GM10266 (cell line): Measurements from ENCODE around the gene MRPL42.
"Not testable (repeated sequence)": the region's sequence is repeated elsewhere in the genome, so short reads cannot be mapped to it uniquely, and the experiment has no call there.

Experiments used
- DNase-seq: peaks from one replicate; pipeline ENCODE4 v3.0.0; 2012; ENCODE audit errors: extremely low spot score
- TF ChIP-seq, protein P1 (sequence below): IDR thresholded peaks from 2 replicates; pipeline ENCODE4 v1.5.1; 2012; ENCODE audit warnings: mild to moderate bottlenecking, low read depth; ENCODE audit not compliant: control insufficient read depth, insufficient read depth; ENCODE audit errors: missing control alignments

MRPL42 gene

DNA sequence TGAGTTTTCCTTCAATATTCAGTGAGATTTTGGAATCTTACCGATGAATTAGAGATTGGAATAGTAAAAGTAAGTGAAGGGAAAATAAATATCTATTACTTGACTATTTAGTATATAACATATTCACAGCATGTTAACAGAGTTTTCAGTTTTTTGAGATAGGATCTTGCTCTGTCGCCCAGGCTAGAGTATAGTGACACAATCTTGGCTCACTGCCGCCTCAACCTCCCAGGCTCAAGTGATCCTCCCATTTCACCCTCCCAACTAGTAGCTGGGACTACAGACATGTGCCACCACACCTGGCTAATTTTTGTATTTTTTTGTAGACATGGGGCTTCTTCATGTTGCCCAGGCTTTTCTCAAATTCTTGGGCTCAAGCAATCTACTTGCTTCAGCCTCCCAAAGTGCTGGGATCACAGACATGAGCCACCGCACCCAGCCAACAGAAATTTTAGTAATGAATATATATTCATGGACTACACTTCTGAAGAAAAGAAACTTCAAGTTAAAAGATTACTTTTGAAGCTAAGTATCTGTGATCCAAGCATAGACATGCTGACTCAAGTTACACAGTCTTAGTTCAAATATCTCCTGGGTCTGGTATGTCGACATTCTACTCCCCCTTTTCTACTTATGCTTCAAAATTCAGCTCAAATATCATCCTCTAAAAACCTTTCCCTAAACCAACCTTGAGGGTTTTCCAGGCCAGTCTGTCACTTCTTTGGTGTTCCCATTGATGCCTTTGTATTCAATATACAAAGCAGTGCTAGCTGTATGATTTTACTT, 39.3 kb upstream of the MRPL42 start:
- no peak for DNase-seq
- TF ChIP-seq, protein P1, sequence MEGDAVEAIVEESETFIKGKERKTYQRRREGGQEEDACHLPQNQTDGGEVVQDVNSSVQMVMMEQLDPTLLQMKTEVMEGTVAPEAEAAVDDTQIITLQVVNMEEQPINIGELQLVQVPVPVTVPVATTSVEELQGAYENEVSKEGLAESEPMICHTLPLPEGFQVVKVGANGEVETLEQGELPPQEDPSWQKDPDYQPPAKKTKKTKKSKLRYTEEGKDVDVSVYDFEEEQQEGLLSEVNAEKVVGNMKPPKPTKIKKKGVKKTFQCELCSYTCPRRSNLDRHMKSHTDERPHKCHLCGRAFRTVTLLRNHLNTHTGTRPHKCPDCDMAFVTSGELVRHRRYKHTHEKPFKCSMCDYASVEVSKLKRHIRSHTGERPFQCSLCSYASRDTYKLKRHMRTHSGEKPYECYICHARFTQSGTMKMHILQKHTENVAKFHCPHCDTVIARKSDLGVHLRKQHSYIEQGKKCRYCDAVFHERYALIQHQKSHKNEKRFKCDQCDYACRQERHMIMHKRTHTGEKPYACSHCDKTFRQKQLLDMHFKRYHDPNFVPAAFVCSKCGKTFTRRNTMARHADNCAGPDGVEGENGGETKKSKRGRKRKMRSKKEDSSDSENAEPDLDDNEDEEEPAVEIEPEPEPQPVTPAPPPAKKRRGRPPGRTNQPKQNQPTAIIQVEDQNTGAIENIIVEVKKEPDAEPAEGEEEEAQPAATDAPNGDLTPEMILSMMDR: no peak

DNA sequence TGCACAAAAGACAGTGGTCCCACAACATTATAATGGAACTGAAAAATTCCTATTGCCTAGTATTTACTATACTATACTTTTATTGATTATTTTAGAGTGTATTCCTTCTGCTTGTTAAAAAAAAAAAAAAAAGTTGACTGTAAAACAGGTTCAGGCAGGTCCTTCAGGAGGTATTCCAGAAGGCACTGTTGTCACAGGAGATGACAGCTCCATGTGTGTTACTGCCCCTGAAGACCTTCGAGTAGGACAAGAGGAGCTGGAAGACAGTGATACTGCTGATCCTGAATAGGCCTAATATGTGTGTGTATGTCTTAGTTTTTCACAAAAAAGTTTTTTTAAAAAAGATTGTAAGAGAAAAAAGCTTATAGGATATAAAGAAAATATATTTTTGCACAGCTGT, 37.9 kb upstream of the MRPL42 start:
- TF ChIP-seq, protein P1: no peak

DNA sequence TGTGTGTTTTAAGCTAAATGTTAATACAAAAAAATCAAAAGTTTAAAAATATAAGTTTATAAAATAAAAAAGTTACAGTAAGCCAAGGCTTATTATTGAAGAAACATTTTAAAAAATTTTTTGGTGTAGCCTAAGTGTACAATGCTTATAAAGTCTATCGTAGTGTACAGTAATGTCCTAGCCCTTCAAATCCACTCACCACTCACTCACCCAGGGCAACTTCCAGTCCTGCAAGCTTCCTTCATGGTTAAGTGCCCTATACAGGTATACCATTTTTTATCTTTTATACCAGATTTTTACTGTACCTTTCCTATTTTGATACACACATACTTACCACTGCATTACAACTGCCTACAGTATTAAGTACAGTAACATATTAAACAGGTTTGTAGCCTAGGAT, 37.5 kb upstream of the MRPL42 start:
- no peak for DNase-seq
- TF ChIP-seq, protein P1: no peak

More for the DNA sequence above, 37.9 kb upstream of the MRPL42 start:
- DNase-seq: no peak

DNA sequence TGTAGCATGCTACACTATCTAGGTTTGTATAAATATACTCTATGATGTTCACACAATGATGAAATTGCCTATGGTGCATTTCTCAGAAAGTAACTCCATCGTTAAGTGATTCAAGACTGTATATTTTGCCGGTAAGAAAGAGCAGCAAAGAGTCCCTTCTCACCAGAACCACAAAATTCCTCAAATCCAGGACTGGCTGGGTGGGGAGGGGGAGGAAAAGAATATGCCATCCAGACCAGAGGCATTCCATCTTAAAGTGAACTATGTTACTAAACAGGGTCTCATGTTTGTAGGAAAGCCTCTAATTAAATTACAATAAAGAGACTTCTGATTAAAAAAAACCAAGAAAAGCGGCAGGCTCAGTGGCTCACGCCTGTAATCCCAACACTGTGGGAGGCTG, 37.0 kb upstream of the MRPL42 start:
- TF ChIP-seq, protein P1: no peak
- no peak for DNase-seq

DNA sequence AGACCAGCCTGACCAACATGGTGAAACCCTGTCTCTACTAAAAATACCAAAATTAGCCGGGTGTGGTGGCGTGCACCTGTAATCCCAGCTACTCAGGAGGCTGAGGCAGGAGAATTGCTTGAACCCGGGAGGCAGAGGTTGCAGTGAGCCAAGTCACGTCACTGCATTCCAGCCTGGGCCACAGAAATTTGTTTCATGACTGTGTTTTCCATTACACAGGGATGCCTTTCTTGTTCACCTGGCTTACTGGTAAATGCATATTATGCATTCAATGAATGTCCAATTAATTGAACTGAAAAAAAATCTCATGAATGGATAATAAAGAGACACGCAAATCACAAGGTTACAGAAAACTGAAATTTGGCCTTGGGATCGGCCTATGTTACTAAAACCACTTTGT, 35.3 kb upstream of the MRPL42 start:
- DNase-seq: not testable (repeated sequence)

DNA sequence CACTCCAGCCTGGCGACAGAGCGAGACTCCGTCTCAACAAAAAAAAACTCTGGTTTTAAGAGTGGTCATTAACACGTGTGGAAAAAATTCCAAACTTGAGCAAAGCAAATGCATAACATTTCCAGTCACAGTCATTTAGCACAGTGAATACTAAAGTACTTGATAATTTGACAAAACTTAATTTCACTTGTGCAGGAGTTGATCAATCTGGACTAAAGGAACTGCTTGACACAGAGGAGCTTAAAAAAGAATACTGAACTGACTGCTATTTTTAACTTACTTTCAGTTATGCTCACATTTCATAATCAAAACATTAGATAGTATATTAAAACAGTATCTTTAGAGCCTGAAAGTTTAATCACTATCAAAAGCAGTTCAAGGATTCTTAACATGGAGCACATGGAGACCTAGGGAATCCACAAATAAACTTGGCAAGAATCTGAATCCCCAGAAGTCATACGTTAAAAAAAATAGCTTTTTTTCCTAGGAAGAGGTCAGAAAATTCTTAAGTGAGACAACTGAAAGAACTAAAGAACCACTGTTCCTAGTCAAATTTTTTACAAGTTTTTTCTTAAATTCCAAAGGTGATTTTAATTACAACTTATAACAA, 33.0 kb upstream of the MRPL42 start:
- TF ChIP-seq, protein P1: no peak

DNA sequence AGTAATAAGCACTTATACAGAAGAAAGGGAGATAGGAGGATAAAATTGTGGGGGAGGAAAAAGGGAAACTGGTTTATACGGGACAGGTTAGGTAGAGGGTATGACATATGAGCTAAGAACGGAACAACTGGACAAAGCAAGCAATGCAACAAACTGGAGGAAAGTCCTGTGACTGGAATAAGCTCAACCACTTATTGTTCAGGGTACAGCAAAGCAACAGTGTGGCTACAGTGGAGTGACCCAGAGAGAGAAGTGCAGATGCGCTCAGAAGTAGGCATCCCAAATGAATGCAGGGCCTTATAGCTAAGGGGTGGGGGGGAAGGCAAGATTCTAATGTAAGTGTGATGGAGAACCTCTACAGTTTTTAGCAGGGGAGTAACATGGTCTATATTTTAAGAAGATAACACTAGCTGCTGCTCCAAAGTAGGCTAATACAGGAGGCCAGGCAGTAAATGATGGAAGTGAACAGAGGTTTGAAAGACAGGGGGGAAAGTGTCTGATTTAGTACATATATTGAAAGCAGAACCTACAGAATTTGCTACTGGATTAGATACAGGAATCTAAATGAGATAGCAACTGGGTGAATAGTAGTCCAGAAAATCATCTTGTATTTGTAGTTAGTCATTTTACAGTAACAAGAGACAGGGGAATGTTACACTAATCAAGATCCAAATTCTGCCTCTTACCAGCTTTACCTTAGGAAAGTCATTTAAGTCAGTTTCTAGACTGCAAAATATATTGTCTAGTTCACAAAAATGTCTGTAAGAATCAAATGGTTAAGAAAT, 28.9 kb upstream of the MRPL42 start:
- DNase-seq: no peak
- TF ChIP-seq, protein P1: no peak

More for the DNA sequence above, 33.0 kb upstream of the MRPL42 start:
- DNase-seq: no peak
